Activated CD4-positive, alpha-beta T cell treated with anti-CD3 and anti-CD28 coated beads, Interleukin-2, amount 10 ng/mL, durations not matched to agents 7 days and 5 days (primary cell): ENCODE measurements around the gene TBC1D30. TPM values are rescaled to one million over a fixed set of nuclear protein-coding genes. Genes with fewer than 3 reads are reported as not detected.

ENCODE experiments used
- CTCF ChIA-PET: fragments of 350-600 bp; sonication (Branson Sonifier 250); formaldehyde crosslinking; loops from one replicate; lab custom pipeline; 2021; ENCODE audit warnings: antibody characterized with exemption; lab: Charles Lee
- POLR2A ChIA-PET: fragments of 350-600 bp; sonication (Branson Sonifier 250); formaldehyde crosslinking; loops from one replicate; lab custom pipeline; 2021; ENCODE audit warnings: antibody characterized with exemption; lab: Charles Lee
- DNase-seq: peaks from one replicate; pipeline ENCODE4 v3.0.0-alpha.2; 2020
- H3K27ac Mint-ChIP-seq: one replicate; pipeline ENCODE4 v1.8.0; 2021; ENCODE audit warnings: mild to moderate bottlenecking, moderate library complexity, mixed read lengths
- H3K27me3 Mint-ChIP-seq: one replicate; pipeline ENCODE4 v1.8.0; 2021; ENCODE audit warnings: mixed read lengths
- H3K36me3 Mint-ChIP-seq: one replicate; pipeline ENCODE4 v1.8.0; 2021; ENCODE audit warnings: low read depth, mixed read lengths
- H3K4me1 Mint-ChIP-seq: one replicate; pipeline ENCODE4 v1.8.0; 2021; ENCODE audit warnings: mixed read lengths
- H3K4me3 Mint-ChIP-seq: one replicate; pipeline ENCODE4 v1.8.0; 2021; ENCODE audit warnings: mild to moderate bottlenecking, moderate library complexity, mixed read lengths
- H3K9me3 Mint-ChIP-seq: one replicate; pipeline ENCODE4 v1.8.0; 2021; ENCODE audit warnings: mixed read lengths
- total RNA-seq, 2 experiments: library from RNA; stranded (reverse); gene quantifications; one replicate each; pipeline ENCODE4 v1.2.3, GENCODE V29; 2021

TBC1D30 gene
- total RNA-seq, 2 experiments from 2014 or later: 0.19 to 0.20 TPM

- H3K4me3 Mint-ChIP-seq: no peak overlapping the region
- H3K27me3 Mint-ChIP-seq: peaks cover 5% of the 10 kb centered on the region
- no peaks in the 10 kb centered on the region for H3K4me1 Mint-ChIP-seq
- CTCF ChIA-PET: no interaction called here
- no peaks in the 10 kb centered on the region for H3K36me3 Mint-ChIP-seq
- H3K27ac Mint-ChIP-seq: no peak overlapping the region
- no peaks in the 10 kb centered on the region for H3K9me3 Mint-ChIP-seq
- POLR2A ChIA-PET: no interaction called here
- DNase-seq: no peak
Measured at GRCh38 chr12:64883264-64884163, 59.1 kb downstream of the TBC1D30 start.

GRCh38 chr12:64884164-64884542, 59.7 kb downstream of the TBC1D30 start:
- Mint-ChIP-seq H3K9me3 (no peaks in the 10 kb centered on the region), H3K4me1 (no peaks in the 10 kb centered on the region), H3K27me3 (peaks cover 3% of the 10 kb centered on the region), H3K36me3 (no peaks in the 10 kb centered on the region), H3K27ac (no peak overlapping the region), H3K4me3 (no peak overlapping the region)
- no peak for DNase-seq
- ChIA-PET POLR2A (no interaction called here), CTCF (no interaction called here)

GRCh38 chr12:64884728-64885127, 60.3 kb downstream of the TBC1D30 start:
- DNase-seq: no peak
- Mint-ChIP-seq H3K9me3 (no peaks in the 10 kb centered on the region), H3K36me3 (no peaks in the 10 kb centered on the region), H3K4me3 (no peak overlapping the region), H3K27ac (no peak overlapping the region), H3K4me1 (no peaks in the 10 kb centered on the region), H3K27me3 (peaks cover 2% of the 10 kb centered on the region)
- CTCF ChIA-PET: no interaction called here
- POLR2A ChIA-PET: no interaction called here

DNA sequence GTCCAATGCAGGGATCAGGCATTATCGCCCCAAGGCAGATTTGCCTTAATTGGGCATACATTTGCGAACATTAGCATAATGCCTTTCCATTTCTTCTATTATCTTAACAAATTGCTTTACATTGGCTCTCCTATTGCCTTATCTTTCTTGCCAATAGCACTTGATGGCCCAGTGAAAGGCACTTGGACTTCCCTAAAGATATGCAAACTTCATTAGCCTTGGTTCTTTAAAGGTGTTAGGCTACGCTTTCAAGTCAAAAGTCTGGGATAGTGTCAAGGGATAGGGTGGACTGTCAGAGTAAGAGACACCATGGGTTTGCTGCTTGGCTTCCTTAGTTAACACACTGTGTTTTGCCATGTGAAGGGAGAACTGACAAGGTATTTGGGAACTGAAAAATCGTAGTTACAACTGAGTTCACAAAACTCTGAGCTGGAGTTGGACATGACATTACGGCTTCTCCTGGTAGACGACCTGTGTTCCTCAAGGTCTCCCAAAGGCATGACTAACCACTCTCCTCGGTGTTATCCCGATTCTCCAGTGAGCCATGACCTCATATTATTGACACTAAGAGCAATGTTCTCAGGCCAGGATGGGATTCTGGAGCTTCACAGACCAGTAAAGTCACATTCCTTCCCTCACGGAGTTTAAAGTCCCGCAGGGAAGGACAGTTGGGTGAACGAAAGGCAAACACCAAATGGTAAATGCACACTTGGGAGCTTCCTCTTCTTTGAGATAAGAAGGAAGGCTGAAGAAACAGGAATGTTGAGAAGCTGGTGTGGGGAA, 65.2 kb downstream of the TBC1D30 start:
- Mint-ChIP-seq H3K27ac (no peak overlapping the region), H3K4me3 (no peak overlapping the region), H3K27me3 (peaks cover 8% of the 10 kb centered on the region), H3K36me3 (no peaks in the 10 kb centered on the region), H3K4me1 (no peaks in the 10 kb centered on the region), H3K9me3 (no peaks in the 10 kb centered on the region)
- ChIA-PET POLR2A (no interaction called here), CTCF (interaction anchor here (0.7 to 1.6 kb wide), 2 partner anchors 34 to 217 kb away, joined by 3 read pairs; no protein-coding TSS in a partner anchor)
- DNase-seq: no peak

DNA sequence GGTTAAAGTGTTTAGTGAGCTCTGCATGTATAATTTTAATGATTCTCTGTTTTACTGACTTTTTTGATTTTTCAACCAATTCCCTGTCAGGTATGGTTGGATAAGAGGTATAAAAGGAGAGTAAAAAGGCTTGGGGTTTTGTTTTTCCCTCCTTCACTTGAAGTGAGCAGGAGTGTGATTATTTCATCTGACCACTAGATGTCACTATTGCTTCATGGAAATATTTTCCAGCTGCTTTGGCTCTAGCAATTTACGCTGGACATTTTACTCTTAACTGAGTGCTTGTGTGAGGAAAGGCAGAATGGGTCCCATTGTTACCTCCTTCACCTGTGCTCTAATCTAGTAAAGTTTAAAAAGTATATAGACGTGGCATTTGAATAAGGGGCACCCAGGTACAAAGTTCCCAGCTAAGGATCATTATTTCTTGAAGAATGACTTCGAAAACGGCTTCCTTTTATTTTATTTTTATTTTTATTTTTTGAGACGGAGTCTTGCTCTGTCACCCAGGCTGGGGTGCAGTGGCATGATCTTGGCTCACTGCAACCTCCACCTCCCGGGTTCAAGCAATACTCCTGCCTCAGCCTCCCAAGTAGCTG, 66.5 kb downstream of the TBC1D30 start:
- DNase-seq: peak; percentile 21
- Mint-ChIP-seq H3K36me3 (no peaks in the 10 kb centered on the region), H3K27ac (no peak overlapping the region), H3K4me1 (no peaks in the 10 kb centered on the region), H3K9me3 (no peaks in the 10 kb centered on the region), H3K4me3 (no peak overlapping the region), H3K27me3 (peaks cover 10% of the 10 kb centered on the region)
- ChIA-PET CTCF (interaction anchor here (0.9 kb wide), 2 partner anchors 230 to 341 kb away, joined by 3 read pairs; partner anchors contain the start of gene WIF1), POLR2A (interaction anchor here (0.7 kb wide), 1 partner anchor 953 kb away, joined by 4 read pairs; no protein-coding TSS in a partner anchor)

GRCh38 chr12:64891629-64892028, 67.2 kb downstream of the TBC1D30 start:
- H3K4me3 Mint-ChIP-seq: no peak overlapping the region
- CTCF ChIA-PET: interaction anchor here (0.6 to 0.9 kb wide), 2 partner anchors 229 to 273 kb away, joined by 3 read pairs; partner anchors contain the start of gene WIF1
- no peak overlapping the region for H3K27ac Mint-ChIP-seq

DNA sequence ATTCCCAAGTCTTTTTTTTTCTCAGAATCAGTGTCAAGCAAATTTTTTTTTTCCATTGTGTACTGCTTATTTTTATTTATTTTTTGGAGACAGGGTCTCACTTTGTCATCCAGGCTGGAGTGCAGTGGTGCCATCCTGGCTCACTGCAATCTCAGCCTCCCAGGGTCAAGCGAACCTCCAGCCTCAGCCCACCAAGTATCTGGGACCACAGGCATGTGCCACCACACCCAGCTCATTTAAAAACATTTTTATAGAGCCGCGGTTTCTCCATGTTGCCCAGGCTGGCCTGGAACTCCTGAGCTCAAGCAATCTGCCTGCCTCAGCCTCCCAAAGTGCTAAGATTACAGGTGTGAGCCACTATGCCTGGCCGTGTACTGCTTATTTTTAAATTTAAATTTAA, 68.1 kb downstream of the TBC1D30 start:
- DNase-seq: no peak
- Mint-ChIP-seq H3K27me3 (peaks cover 10% of the 10 kb centered on the region), H3K4me3 (no peak overlapping the region), H3K4me1 (no peaks in the 10 kb centered on the region), H3K9me3 (no peaks in the 10 kb centered on the region), H3K36me3 (no peaks in the 10 kb centered on the region), H3K27ac (no peak overlapping the region)
- POLR2A ChIA-PET: no interaction called here
- CTCF ChIA-PET: no interaction called here

More at GRCh38 chr12:64891629-64892028, 67.2 kb downstream of the TBC1D30 start:
- Mint-ChIP-seq H3K27me3 (peaks cover 10% of the 10 kb centered on the region), H3K36me3 (no peaks in the 10 kb centered on the region), H3K4me1 (no peaks in the 10 kb centered on the region), H3K9me3 (no peaks in the 10 kb centered on the region)
- no peak for DNase-seq
- POLR2A ChIA-PET: no interaction called here

- H3K9me3 Mint-ChIP-seq: no peaks in the 10 kb centered on the region
- ChIA-PET POLR2A (no interaction called here), CTCF (interaction anchor here (0.6 kb wide), 1 partner anchor 397 kb away, joined by 5 read pairs; no protein-coding TSS in a partner anchor)
Measured at GRCh38 chr12:64893961-64894360, 69.5 kb downstream of the TBC1D30 start.

GRCh38 chr12:64894827-64895475, 70.5 kb downstream of the TBC1D30 start:
- no peak overlapping the region for H3K27ac Mint-ChIP-seq
- no peaks in the 10 kb centered on the region for H3K36me3 Mint-ChIP-seq
- ChIA-PET POLR2A (no interaction called here), CTCF (interaction anchor here (0.7 kb wide), 1 partner anchor 16 kb away, joined by 3 read pairs; no protein-coding TSS in a partner anchor)
- no peak overlapping the region for H3K4me3 Mint-ChIP-seq
- H3K4me1 Mint-ChIP-seq: no peaks in the 10 kb centered on the region
- peaks cover 10% of the 10 kb centered on the region for H3K27me3 Mint-ChIP-seq
- DNase-seq: no peak
- no peaks in the 10 kb centered on the region for H3K9me3 Mint-ChIP-seq

More at GRCh38 chr12:64893961-64894360, 69.5 kb downstream of the TBC1D30 start:
- DNase-seq: no peak
- Mint-ChIP-seq H3K4me3 (no peak overlapping the region), H3K27me3 (peaks cover 10% of the 10 kb centered on the region), H3K36me3 (no peaks in the 10 kb centered on the region), H3K4me1 (no peaks in the 10 kb centered on the region), H3K27ac (no peak overlapping the region)

DNA sequence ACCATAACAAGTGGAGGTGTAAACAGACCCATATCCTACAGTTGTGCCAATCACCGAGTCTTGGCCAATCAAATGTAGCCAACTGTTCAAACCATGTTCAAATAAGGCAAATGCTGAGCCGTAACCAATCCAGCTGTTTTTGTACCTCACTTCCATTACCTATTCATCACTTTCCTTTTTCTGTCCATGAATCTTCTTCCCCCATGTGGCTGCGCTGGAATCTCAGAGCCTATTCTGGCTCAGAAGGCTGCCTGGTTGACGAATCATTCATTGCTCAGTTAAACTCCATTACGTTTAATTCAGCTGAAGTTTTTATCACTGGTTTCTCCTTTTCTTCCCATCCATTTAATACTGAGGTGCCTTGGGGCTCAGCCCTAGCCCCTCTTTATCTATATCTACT, 71.1 kb downstream of the TBC1D30 start:
- no peak overlapping the region for H3K27ac Mint-ChIP-seq
- peaks cover 7% of the 10 kb centered on the region for H3K27me3 Mint-ChIP-seq
- no peaks in the 10 kb centered on the region for H3K36me3 Mint-ChIP-seq
- POLR2A ChIA-PET: no interaction called here
- CTCF ChIA-PET: interaction anchor here (0.7 kb wide), 1 partner anchor 15 kb away, joined by 3 read pairs; no protein-coding TSS in a partner anchor
- no peak overlapping the region for H3K4me3 Mint-ChIP-seq
- DNase-seq: no peak
- no peaks in the 10 kb centered on the region for H3K9me3 Mint-ChIP-seq
- no peaks in the 10 kb centered on the region for H3K4me1 Mint-ChIP-seq

DNA sequence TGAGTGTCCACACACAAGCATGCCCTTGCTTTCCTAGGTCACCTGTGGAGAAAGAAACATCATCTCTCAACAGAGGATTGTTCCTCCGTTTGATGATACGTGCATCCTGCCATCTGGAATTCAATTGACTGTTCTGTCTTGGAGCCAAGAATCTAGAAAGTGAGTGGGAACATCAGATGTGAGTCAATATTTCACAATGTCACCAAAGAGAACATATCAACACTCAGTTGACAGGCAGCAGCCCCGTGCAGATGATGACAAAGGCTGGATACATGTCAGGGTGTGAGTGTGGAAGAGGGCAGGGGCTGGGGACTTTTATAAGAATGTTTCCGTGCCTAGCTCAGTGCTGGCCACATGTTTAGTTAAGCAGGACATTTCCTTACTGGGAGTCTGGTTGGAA, 76.1 kb downstream of the TBC1D30 start:
- H3K4me1 Mint-ChIP-seq: no peaks in the 10 kb centered on the region
- no peak overlapping the region for H3K27ac Mint-ChIP-seq
- CTCF ChIA-PET: no interaction called here
- no peaks in the 10 kb centered on the region for H3K36me3 Mint-ChIP-seq
- POLR2A ChIA-PET: no interaction called here
- no peaks in the 10 kb centered on the region for H3K9me3 Mint-ChIP-seq
- H3K4me3 Mint-ChIP-seq: no peak overlapping the region
- no peaks in the 10 kb centered on the region for H3K27me3 Mint-ChIP-seq
- no peak for DNase-seq

- ChIA-PET CTCF (no interaction called here), POLR2A (no interaction called here)
- H3K27me3 Mint-ChIP-seq: no peaks in the 10 kb centered on the region
- no peaks in the 10 kb centered on the region for H3K36me3 Mint-ChIP-seq
- no peaks in the 10 kb centered on the region for H3K9me3 Mint-ChIP-seq
- H3K27ac Mint-ChIP-seq: no peak overlapping the region
- H3K4me3 Mint-ChIP-seq: no peak overlapping the region
- DNase-seq: no peak
- no peaks in the 10 kb centered on the region for H3K4me1 Mint-ChIP-seq
Measured at GRCh38 chr12:64903479-64904152, 79.2 kb downstream of the TBC1D30 start.
